ENCODE results near the gene CAPN8. TPM values are rescaled to one million over a fixed set of nuclear protein-coding genes. Genes with fewer than 3 reads are reported as not detected.

The CAPN8 gene
- polyA plus RNA-seq, 1 of the 3 experiments (the other 2 are of a cell fraction), result not detected

DNA sequence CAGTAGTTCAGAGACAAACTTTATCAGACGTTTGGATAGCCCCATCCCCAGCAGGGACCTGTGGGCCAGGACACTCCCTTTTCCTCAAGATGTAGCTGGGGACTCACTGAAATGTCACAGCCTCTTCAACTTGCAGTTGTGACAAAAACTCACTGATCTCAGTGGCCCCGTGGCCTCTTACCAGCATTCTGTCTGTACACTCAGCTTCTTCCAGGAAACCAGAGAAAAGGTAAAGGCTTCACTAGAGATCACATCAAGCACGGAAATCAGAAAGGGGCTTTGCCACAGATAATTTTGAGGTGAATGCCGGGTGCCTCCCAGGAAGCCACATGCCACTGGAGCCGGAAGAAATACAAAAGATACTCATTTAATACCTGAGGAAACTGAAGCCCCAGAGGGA lies 150.1 kb downstream of the CAPN8 start:
- Histone ChIP-seq H3K4me1 (ENCODE audit: control insufficient read depth in 1 of 2, insufficient read depth in 2 of 2, low read depth in 1 of 2, low read length in 1 of 2) (peaks cover 0 to 2% of the 10 kb centered on the region in 2 experiments; a peak in 1 of 4 replicates), H3K4me3 (ENCODE audit: low read depth in 2 of 2, low read length in 1 of 2) (no peak overlapping the region), H2AFZ (ENCODE audit: low read depth) (no peak overlapping the region), H3K79me2 (ENCODE audit: insufficient read depth) (no peaks in the 10 kb centered on the region), H3K9ac (no peak overlapping the region), H3K9me3 (no peaks in the 10 kb centered on the region), H3K27me3 (ENCODE audit: insufficient read depth) (peaks cover 14% of the 10 kb centered on the region), H3K9me2 (no peaks in the 10 kb centered on the region), H4K20me1 (ENCODE audit: insufficient read depth) (no peaks in the 10 kb centered on the region), H3K4me2 (no peak overlapping the region), H3F3A (replicated peaks; ENCODE audit: insufficient read depth) (no peaks in the 10 kb centered on the region), H3K27ac (ENCODE audit: low read depth in 2 of 2, low read length in 1 of 2) (no peak overlapping the region), H3K36me3 (replicated peaks in 1 of 2; ENCODE audit: control insufficient read depth in 1 of 2, insufficient read depth in 2 of 2, low read length in 1 of 2) (no peaks in the 10 kb centered on the region)
- ChIA-PET POLR2A (no interaction called here), CTCF (interaction anchor here (0.9 kb wide), 2 partner anchors 169 to 382 kb away, joined by 4 read pairs; no protein-coding TSS in a partner anchor)
- 36% methylated on average over 5 of the region's 5 CpGs for WGBS (ENCODE audit: low lambda C conversion rate)
- no peak for TF ChIP-seq EP300 (IDR thresholded peaks at IDR 0.05; ENCODE audit: borderline replicate concordance in 1 of 2, low read depth in 1 of 2, low read length in 1 of 2)
- no peak for TF ChIP-seq YY1 (IDR thresholded peaks at IDR 0.05; ENCODE audit: low read depth)
- no peak for TF ChIP-seq MXI1 (IDR thresholded peaks at IDR 0.05; ENCODE audit: low read depth, low read length)
- no peak for TF ChIP-seq TAF1 (IDR thresholded peaks at IDR 0.05; ENCODE audit: borderline replicate concordance, low read depth, low read length)
- no peak for TF ChIP-seq RCOR1 (IDR thresholded peaks at IDR 0.05; ENCODE audit: low read length)
- no peak for TF ChIP-seq JUND (IDR thresholded peaks at IDR 0.05)
- TF ChIP-seq, protein P1, sequence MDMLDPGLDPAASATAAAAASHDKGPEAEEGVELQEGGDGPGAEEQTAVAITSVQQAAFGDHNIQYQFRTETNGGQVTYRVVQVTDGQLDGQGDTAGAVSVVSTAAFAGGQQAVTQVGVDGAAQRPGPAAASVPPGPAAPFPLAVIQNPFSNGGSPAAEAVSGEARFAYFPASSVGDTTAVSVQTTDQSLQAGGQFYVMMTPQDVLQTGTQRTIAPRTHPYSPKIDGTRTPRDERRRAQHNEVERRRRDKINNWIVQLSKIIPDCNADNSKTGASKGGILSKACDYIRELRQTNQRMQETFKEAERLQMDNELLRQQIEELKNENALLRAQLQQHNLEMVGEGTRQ (IDR thresholded peaks at IDR 0.05; ENCODE audit: borderline replicate concordance, low read depth, low read length), result no peak
- TF ChIP-seq TCF12 (IDR thresholded peaks at IDR 0.05), result no peak
- no peak for TF ChIP-seq FOSL2 (IDR thresholded peaks at IDR 0.05; ENCODE audit: borderline replicate concordance, low read depth)
- no peak for TF ChIP-seq NFIC (IDR thresholded peaks at IDR 0.05; ENCODE audit: borderline replicate concordance)
- TF ChIP-seq, protein P2, sequence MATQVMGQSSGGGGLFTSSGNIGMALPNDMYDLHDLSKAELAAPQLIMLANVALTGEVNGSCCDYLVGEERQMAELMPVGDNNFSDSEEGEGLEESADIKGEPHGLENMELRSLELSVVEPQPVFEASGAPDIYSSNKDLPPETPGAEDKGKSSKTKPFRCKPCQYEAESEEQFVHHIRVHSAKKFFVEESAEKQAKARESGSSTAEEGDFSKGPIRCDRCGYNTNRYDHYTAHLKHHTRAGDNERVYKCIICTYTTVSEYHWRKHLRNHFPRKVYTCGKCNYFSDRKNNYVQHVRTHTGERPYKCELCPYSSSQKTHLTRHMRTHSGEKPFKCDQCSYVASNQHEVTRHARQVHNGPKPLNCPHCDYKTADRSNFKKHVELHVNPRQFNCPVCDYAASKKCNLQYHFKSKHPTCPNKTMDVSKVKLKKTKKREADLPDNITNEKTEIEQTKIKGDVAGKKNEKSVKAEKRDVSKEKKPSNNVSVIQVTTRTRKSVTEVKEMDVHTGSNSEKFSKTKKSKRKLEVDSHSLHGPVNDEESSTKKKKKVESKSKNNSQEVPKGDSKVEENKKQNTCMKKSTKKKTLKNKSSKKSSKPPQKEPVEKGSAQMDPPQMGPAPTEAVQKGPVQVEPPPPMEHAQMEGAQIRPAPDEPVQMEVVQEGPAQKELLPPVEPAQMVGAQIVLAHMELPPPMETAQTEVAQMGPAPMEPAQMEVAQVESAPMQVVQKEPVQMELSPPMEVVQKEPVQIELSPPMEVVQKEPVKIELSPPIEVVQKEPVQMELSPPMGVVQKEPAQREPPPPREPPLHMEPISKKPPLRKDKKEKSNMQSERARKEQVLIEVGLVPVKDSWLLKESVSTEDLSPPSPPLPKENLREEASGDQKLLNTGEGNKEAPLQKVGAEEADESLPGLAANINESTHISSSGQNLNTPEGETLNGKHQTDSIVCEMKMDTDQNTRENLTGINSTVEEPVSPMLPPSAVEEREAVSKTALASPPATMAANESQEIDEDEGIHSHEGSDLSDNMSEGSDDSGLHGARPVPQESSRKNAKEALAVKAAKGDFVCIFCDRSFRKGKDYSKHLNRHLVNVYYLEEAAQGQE (IDR thresholded peaks at IDR 0.05; ENCODE audit: low read depth, low read length), result no peak
- no peak for TF ChIP-seq GABPA (IDR thresholded peaks at IDR 0.05; ENCODE audit: low read depth)
- no peak for TF ChIP-seq POLR2AphosphoS5 (IDR thresholded peaks at IDR 0.05; ENCODE audit: low read depth, low read length)
- TF ChIP-seq GATA2 (CRISPR knock-in tag; IDR thresholded peaks at IDR 0.05), result no peak
- TF ChIP-seq, protein P3, sequence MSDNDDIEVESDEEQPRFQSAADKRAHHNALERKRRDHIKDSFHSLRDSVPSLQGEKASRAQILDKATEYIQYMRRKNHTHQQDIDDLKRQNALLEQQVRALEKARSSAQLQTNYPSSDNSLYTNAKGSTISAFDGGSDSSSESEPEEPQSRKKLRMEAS (IDR thresholded peaks at IDR 0.05; ENCODE audit: low read depth), result no peak
- TF ChIP-seq NRF1 (IDR thresholded peaks at IDR 0.05; ENCODE audit: low read depth, low read length), result no peak
- no peak for TF ChIP-seq FOXJ3 (CRISPR knock-in tag; IDR thresholded peaks at IDR 0.05)
- no peak for DNase-seq

Data from SK-N-SH (cell line).